Upper lobe of left lung (tissue), 4 donors: ENCODE results near the gene TRAF5.

Experiments
- EP300 ChIP-seq, 4 donors: sonication (generic); formaldehyde crosslinking; IDR thresholded peaks; one replicate each; pipeline ENCODE4 v1.5.1; 2017; ENCODE audit warnings: antibody characterized with exemption in 4 of 4, control low read depth in 2 of 4
- POLR2A ChIP-seq, 4 donors: fragments of 450-650 bp; IDR thresholded peaks; one replicate each; pipeline ENCODE4 v1.5.1; 2016 to 2017; ENCODE audit warnings: antibody characterized with exemption in 4 of 4, mild to moderate bottlenecking in 2 of 4
- TF ChIP-seq, protein P1 (sequence below), 6 experiments: fragments of 450-650 bp in 4 of 6; fragments of 200-600 bp in 2 of 6; sonication (generic) in 2 of 6; IDR thresholded peaks; one replicate each; pipeline ENCODE4 v1.5.1; 2016 to 2019; ENCODE audit warnings: antibody characterized with exemption in 6 of 6

DNA sequence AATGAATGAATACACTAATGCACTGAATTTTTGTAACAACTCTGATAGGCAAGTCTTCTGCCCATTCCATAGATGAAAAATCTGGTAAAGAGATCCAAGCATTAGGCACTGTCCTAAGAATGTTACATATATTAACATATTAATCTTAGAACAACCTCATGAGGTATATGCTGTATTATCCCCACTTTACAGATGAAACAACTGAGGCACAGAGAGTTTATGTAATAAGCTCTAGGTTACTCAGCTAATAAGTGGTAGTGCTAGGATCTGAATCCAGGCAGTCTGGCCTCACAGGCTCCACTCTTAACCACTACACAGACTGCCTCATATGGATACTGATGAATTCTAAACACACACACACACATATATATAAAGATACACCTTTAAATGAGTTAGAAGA, 52.8 kb downstream of the TRAF5 start:
- TF ChIP-seq, protein P1, sequence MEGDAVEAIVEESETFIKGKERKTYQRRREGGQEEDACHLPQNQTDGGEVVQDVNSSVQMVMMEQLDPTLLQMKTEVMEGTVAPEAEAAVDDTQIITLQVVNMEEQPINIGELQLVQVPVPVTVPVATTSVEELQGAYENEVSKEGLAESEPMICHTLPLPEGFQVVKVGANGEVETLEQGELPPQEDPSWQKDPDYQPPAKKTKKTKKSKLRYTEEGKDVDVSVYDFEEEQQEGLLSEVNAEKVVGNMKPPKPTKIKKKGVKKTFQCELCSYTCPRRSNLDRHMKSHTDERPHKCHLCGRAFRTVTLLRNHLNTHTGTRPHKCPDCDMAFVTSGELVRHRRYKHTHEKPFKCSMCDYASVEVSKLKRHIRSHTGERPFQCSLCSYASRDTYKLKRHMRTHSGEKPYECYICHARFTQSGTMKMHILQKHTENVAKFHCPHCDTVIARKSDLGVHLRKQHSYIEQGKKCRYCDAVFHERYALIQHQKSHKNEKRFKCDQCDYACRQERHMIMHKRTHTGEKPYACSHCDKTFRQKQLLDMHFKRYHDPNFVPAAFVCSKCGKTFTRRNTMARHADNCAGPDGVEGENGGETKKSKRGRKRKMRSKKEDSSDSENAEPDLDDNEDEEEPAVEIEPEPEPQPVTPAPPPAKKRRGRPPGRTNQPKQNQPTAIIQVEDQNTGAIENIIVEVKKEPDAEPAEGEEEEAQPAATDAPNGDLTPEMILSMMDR (IDR thresholded peaks at IDR 0.05) = no peak
- TF ChIP-seq EP300 (IDR thresholded peaks at IDR 0.05) (no peak), POLR2A (IDR thresholded peaks at IDR 0.05) (no peak)
